WTC11 (cell line): ENCODE data around the gene CDK9.

Experiments
- CREM ChIP-seq: sonication (generic); formaldehyde crosslinking; IDR thresholded peaks from 2 replicates; pipeline ENCODE4 v1.8.1; 2022; ENCODE audit warnings: mild to moderate bottlenecking, missing genetic modification reagents, moderate library complexity
- NFYB ChIP-seq: sonication (generic); formaldehyde crosslinking; conservative IDR thresholded peaks from 2 replicates; pipeline ENCODE4 v1.8.0; 2022; ENCODE audit warnings: low read depth, missing genetic modification reagents
- TF ChIP-seq, protein P1 (sequence below): fragments of 250-450 bp; sonication (Bioruptor Pico); IDR thresholded peaks from 2 replicates; pipeline ENCODE4 v2.1.2; 2022; ENCODE audit warnings: mild to moderate bottlenecking, moderate library complexity
- TF ChIP-seq, protein P2 (sequence below): sonication (generic); formaldehyde crosslinking; conservative IDR thresholded peaks from 2 replicates; pipeline ENCODE4 v1.8.1; 2022; ENCODE audit warnings: mild to moderate bottlenecking, missing genetic modification reagents

DNA sequence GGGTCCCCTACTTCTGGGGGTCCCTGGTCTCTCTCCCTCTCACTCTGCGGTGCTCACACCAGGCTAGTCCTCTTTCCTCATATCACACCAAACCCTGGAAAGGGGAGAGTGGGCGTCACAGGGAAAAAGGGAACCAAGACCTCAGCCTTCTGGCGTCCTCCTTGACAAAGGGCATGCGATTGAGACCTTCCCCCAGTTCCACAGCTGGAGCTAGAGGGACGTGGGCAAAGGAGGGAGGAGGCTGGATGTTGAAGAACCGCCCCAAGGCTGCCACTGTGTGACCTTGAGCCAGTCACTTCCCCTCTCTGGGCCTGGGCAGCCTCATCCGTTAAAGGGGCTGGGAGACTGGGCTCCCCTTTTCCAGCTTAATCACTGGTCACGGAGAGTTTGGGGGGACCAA is 32.2 kb upstream of the CDK9 start:
- no peak for TF ChIP-seq NFYB (CRISPR knock-in tag)
- TF ChIP-seq, protein P1, sequence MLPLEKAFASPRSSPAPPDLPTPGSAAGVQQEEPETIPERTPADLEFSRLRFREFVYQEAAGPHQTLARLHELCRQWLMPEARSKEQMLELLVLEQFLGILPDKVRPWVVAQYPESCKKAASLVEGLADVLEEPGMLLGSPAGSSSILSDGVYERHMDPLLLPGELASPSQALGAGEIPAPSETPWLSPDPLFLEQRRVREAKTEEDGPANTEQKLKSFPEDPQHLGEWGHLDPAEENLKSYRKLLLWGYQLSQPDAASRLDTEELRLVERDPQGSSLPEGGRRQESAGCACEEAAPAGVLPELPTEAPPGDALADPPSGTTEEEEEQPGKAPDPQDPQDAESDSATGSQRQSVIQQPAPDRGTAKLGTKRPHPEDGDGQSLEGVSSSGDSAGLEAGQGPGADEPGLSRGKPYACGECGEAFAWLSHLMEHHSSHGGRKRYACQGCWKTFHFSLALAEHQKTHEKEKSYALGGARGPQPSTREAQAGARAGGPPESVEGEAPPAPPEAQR (CRISPR knock-in tag), result no peak
- TF ChIP-seq, protein P2, sequence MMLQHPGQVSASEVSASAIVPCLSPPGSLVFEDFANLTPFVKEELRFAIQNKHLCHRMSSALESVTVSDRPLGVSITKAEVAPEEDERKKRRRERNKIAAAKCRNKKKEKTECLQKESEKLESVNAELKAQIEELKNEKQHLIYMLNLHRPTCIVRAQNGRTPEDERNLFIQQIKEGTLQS (CRISPR knock-in tag), result no peak
- no peak for TF ChIP-seq CREM
